NCI-H526 treated with DMSO at 0.1 percent for 48 hours (cell line): Measurements from ENCODE around the gene CHCHD6.

Experiments
- DNase-seq: peaks from one replicate; lab custom pipeline; 2025; lab: John Stamatoyannopoulos, UW

CHCHD6 gene

GRCh38 chr3:126994661-126995245 is 290.7 kb downstream of the CHCHD6 start:
- no peak for DNase-seq

DNA sequence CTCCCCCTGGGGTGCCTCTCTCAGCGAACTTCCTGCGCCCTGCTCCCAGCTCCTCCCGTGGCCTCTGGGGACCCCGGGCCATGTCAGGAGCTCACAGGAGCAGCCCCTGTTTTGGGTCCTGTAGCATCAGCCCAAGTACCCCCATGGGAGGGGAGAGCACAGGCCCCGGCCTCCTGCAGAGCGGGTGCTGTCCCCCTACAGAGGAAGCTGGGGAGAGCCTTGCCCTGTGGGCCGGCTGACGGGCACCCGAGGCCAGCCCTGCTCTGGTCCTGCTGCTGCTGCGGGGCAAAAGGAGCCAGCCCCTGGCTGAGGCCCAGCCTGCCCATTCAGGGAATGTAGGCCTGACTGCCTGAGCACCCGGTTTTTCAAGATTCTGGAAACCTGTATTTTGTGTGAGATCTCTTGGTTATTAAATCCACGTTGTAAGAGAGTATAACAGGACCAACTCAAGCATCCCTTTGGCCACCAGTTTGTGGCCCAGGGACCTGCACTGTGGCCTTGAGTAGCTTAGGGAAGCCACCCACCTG is 291.3 kb downstream of the CHCHD6 start:
- no peak for DNase-seq

DNA sequence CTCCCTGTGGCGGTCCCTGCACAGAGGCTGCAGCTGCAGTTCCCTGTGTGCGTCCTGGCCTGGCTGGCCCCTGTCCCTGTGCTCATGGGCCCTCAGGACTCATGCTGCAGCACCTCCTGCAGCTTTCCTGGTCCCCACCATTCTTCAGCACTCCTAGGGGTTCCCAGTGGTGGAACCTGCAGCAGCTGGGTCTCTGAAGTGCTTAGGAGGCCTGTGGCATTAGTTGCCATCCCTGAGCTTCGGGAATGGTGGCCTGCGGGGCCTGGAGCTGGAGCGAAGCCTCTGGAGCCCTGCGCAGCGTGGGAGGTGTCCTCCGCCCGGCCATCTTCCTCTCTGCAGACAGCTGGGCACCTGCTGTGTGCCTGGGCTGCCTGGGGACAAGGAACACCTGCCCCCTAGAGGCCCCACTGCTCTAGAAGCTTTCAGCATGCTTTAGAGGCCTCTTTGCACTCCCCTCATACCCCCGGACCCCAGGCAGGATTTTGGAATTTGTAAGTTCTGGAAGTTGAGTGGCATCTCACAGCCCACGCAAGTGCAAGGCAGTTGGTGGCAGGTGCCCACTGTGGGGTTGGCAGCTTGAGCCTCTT is 292.0 kb downstream of the CHCHD6 start:
- DNase-seq, result no peak

DNA sequence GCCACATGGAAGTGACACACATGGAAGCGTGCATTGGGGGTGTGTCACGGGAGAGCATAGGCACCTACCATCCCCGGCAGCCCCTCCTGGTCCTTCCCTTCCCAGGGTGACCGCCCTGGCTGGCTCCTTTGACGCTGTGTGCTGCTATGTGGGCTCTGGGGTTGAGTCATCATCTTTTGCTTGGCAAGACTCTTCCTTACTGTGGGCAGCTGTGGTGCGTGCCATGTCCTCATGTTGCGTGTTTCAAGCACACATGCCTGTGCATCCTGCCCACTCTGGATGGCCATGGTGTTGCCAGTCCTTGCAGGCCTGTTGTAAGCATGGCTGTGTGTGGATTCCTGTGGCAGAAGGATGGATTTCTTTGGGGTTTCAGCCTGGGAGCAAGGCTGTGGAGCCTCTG is 292.9 kb downstream of the CHCHD6 start:
- no peak for DNase-seq

- DNase-seq, result no peak
Observed at GRCh38 chr3:126997455-126998038, 293.5 kb downstream of the CHCHD6 start.

- no peak for DNase-seq
Observed at GRCh38 chr3:126998320-126998719, 294.3 kb downstream of the CHCHD6 start.

DNA sequence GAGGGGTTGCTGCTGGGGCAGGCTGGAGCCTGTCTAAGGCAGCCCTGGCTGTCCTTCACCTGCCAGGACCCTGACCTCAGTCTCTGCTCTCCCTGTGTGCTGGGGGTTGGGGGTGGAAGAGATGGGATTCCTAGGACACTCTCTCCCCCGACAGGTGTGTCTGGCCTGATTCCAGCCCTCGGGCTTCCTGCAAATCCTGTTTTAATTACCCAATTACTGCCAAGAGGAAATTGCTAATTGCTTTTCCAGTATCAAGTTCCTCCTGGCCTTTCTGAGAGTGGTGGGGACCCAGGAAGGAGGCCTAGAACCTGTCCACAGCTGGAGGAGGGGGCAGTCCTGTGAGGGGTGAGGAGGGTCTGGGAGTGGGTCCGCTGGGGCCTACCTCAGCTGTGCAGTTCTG is 294.7 kb downstream of the CHCHD6 start:
- no peak for DNase-seq

DNA sequence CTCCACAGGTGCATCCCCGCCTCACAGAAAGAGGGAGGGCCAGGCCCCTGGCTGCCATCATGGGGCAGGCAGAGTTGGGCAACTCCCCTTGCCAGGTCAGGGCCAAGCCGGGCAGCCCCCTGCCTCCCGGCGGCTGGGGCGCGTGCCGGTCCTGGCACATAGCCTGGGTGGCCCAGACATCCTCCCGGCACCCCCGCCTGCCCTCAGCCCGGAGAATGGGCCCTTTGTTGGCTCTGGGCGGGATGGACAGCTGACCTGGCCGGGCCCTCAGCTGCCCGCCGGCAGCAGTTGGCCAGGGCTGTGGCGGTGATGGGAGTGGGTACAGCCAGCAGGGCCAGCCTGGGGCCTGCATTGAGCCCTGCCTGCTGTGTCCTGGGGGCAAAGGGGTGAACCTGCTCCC is 295.3 kb downstream of the CHCHD6 start:
- no peak for DNase-seq

DNA sequence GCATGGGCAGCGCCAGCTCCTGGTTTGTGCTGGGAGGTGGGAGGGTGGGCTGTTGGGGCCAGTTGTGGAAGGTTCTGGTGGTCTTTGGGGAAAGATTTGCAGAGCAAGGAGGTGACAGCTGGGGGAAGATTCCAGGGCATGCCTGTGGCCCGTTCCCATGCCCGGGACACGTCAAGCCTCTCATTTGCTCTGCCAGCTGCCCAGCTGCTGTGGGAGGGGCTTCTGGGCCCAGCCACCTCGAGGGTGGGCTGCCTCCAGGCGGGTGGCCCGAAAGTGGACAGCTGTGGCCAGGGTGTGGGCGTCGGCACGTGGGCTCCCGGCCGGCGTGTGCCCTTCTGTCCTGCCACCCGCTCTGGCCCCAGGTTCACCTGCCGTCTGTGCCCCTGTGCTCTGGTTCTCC is 296.1 kb downstream of the CHCHD6 start:
- no peak for DNase-seq

DNA sequence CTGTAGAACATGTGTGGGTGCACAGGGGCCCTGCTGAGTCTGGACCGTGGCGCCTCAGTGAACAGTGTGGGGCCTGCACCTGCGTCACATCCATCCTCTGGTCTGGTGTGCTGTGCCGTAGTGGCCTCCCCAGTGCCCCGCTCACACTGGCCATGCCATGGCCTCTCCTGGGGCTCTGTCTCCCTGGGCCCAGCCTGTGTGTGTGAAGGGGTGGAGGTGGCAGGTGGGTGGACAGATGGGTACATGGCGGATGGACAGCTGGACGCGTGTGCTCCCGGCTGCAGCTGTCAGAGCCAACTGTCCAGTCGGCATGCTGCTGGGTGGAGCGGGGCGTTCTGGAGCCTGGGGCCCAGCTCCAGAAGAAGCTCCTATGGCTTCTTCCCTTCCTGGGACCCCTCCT is 296.7 kb downstream of the CHCHD6 start:
- no peak for DNase-seq

DNA sequence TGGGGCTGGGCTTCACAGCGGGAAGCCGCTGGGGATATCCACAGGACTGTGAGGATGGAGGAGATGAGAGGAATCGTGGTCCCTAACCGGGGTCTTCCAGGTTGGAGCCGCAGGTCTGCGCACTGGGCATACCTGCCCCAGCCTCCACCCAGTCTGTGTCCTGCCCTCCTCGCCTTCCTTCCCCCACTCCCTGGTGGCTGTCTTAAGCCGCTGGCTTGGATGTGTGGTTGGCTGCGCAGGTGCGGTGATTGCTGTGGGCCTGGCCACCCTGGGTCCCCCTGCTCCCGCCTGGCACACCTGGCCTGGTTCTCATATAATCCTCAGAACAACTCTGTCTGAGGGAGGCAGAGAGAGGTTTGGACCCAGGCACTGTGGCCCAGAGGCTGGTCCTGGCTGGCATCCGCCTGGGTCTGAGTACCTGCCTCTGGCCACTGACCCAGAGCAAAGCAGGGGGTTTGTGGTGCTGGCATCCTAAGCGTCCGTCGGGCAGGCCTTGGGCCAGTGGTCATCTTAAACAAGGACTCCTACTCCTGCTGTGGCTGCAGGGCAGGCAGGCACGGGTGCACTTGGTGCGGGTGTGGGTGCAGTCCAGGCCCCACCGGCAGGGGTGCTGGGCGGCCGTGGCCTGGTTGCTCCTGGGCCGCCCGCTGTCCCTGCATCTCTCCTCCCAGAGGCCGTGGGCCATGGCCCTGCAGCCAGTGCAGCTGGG is 297.6 kb downstream of the CHCHD6 start:
- DNase-seq, result no peak

DNA sequence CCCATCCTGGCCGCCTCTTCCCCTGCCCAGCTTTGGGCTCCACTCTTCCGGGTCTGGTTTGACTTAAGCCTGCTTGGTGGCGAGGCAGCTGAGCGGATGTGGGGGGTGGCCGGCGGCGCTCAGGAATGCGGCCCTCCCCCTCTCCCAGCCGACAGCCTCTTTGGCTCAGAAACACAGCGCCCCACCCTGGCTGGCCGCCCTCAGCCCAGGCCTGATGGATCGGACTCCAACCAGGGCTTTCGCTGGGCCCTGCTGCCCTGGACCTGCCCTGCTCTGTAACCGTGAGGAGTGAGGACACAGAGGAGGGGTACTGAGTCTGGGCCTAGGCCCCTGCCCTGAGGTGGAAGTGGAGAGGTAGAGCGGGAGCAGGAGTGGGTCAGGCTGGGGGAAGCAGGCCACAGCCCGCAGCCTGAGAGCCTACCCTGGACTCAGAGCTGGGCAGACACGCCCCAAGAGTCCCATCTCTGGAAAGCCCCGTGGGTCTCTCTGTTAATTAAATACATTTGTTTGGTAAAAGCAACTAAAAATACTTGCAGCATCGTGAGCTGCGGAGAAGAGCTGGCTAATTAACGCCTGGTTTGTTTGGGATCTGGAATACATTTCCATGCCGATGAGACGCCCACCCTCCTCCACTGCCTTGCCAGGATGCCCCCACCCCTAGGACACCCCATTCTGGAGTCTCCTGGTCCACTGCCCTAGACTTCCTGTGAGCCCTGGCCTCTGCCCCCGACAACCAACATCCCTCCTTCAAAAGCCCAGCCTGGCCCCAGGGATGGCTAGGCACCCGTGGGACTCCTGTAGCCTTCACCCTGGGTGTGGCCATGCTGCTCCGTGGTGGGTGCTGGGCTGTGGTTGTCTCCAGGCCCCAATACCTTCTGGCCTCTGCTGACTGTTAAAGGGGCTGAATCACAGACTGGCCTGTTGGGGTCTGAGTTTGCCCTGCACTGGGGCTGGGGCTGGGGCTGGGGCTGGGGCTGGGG is 298.4 kb downstream of the CHCHD6 start:
- no peak for DNase-seq

DNA sequence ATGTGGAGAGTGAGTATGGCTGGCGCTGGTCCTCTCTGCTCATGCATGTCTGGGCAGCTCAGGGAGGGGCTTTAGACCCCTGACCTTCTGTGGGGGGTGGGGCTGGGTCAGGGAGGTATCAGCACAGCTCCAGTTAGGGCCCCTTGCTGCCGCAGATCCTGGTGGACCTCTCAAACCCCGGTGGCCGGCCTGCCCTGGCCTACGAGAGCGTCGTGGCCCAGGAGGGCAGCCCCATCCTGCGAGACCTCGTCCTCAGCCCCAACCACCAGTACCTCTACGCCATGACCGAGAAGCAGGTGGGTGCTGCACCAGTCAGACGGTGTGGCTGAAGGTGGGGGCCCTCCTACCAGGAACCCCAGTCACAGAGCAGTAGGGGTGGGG is 299.1 kb downstream of the CHCHD6 start:
- DNase-seq, result no peak

DNA sequence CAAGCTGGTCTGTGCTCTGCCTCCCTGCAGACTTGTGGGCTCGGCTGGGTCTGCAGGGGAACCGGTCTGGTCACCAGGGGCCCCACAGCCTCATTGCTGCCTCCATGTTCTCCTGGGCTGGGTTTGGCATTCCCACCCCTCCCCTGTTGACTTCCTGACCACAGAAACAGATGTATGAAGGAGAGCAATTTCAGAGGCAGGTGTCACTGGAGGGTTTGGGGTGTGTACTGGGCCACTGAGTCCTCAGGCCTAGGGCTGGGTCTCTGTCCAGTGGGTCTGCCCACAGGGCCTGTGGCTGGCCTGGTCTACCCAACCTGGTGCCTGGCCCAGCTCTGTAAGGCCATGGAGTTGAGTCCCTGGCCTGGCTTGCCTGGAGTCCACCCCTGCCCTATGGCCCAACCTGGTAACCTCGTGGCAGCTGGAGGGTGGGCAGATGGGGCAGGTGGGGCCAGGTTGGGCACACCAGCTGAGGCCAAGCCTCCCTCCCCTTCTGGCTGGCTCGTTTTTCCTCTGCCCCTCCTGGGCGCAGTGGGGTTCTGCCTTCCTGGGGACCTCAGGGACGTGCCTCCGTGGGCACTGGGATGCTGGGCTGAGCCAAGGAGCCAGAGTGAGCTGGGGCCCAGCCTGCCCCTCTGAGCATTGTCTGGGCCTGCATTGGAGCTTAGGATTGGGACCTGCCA is 299.7 kb downstream of the CHCHD6 start:
- no peak for DNase-seq

DNA sequence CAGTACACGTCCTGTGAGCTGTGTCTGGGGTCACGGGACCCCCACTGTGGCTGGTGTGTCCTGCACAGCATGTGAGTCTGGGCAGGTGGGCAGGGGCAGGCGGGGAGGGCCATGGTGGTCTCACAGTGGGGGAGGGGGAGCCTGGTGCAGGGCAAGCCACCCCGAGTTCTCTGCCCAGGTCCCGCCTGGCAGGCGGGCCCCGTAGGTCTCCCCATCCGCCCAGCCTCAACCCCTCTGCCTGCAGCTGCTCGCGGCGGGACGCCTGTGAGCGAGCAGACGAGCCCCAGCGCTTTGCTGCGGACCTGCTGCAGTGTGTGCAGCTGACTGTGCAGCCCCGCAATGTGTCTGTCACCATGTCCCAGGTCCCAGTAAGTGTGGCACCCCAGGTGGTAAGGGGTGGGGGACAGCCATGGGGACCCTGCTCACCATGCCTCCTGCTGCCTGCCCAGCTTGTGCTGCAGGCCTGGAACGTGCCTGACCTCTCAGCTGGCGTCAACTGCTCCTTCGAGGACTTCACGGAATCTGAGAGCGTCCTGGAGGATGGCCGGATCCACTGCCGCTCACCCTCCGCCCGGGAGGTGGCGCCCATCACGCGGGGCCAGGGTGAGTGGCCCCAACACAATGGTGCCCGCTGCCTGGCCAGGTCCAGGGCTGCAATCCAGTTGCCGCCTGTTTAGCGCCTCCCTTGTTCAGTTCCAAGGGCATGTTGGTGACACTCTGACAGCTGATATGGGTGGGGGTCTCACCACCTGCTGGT is 300.8 kb downstream of the CHCHD6 start:
- DNase-seq, result no peak

DNA sequence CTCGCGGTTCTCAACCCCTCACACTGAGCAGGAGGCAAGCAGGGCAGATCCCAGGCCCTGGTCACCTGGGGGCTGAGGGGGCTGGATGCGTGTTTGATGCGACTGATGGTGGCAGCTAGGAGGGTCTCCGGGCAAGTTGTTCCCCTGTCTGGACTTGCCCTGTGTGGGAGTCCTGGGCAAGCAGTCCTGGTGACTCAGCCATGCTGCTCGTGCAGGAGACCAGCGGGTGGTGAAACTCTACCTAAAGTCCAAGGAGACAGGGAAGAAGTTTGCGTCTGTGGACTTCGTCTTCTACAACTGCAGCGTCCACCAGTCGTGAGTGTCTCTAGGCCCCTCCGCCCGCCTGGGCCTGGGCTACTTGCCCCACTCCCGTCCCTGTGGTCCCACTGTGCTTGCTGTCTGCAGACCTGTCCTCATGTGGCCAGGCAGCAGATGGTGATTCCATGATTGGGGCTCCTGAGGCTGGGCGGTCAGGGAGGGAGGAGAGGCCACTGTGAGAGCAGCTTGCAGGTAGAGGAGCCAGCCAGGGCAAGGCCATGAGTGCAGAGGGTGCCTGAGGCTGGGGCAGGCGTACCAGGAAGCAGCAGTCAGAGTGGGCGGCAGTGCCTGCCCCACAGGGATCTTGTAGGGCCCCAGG is 301.9 kb downstream of the CHCHD6 start:
- DNase-seq, result no peak

DNA sequence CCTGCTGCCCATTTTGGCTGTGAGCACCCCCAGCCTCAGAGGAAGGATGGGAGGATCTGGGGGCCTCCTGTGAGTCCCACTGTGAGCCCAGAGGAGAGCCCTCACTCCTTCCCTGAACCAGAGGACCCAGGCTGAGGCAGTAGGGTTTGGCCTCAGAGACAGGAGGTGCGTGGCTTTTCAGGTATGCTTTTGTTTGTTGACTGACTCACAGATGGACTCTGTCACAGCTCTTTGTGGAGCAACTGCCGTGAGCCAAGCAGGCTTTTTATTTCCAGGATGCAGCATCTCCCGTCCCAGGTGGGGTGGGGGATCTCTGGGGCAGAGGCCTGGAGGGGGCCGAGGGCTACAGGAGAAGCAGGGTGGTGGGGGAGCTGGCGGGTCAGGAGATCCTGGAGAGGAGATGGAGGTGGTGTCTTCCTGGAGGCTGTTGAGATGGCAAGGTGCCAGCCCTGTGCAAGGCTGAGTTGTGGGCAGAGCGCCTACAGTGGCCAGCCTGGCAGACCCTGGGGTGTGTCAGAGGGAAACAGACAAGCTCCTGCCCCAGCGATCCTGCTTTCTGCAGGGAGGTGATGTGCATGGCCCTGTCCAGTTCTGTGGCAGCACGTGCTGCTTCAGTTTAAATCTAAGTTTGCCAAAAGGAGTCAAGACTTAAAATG is 302.9 kb downstream of the CHCHD6 start:
- DNase-seq, result no peak

- no peak for DNase-seq
Observed at GRCh38 chr3:127008236-127008635, 304.2 kb downstream of the CHCHD6 start.

GRCh38 chr3:127009531-127009930 is 305.5 kb downstream of the CHCHD6 start:
- DNase-seq, result no peak
